Gastrocnemius medialis (tissue), 4 donors: ENCODE measurements around the gene PIP4P1.

ENCODE experiments used
- CTCF ChIP-seq, 5 experiments: fragments of 450-650 bp in 3 of 5; fragments of 200-600 bp in 2 of 5; sonication (generic) in 2 of 5; IDR thresholded peaks in 4 of 5; conservative IDR thresholded peaks in 1 of 5; 1 replicate in 4 of 5; 2 replicates in 1 of 5; pipeline ENCODE4 v1.5.1; 2016 to 2019; ENCODE audit warnings: antibody characterized with exemption in 5 of 5, mild to moderate bottlenecking in 3 of 5, moderate library complexity in 3 of 5
- POLR2A ChIP-seq, 2 donors: fragments of 450-650 bp; IDR thresholded peaks; one replicate each; pipeline ENCODE4 v1.6.1; 2017; ENCODE audit warnings: antibody characterized with exemption in 2 of 2, mild to moderate bottlenecking in 2 of 2, moderate library complexity in 2 of 2

GRCh38 chr14:20422886-20423285 lies 38.3 kb downstream of the PIP4P1 start:
- TF ChIP-seq CTCF (IDR thresholded peaks at IDR 0.05 in 4 of 5, conservative IDR thresholded peaks at IDR 0.05 in 1 of 5) = no peak
- TF ChIP-seq POLR2A (IDR thresholded peaks at IDR 0.05) = no peak
